Measurements from ENCODE around the gene PTCD2. TPM values are rescaled to one million over a fixed set of nuclear protein-coding genes. Genes with fewer than 3 reads are reported as not detected.

The PTCD2 gene
- total RNA-seq, 1 donor from 2014 or later, result 6.7 TPM

- no peaks in the 10 kb centered on the region for H3K27me3 Mint-ChIP-seq (ENCODE audit: unreplicated experiment)
- no peaks in the 10 kb centered on the region for H3K4me1 Mint-ChIP-seq (ENCODE audit: low read depth, unreplicated experiment)
- no peak for TF ChIP-seq CTCF (IDR thresholded peaks at IDR 0.05; ENCODE audit: partially characterized antibody, unreplicated experiment)
- no peaks in the 10 kb centered on the region for H3K9me3 Mint-ChIP-seq (ENCODE audit: unreplicated experiment)
- no peak for DNase-seq
- H3K4me3 Mint-ChIP-seq (ENCODE audit: unreplicated experiment), result no peak overlapping the region
- H3K36me3 Mint-ChIP-seq (ENCODE audit: unreplicated experiment), result peaks cover 3% of the 10 kb centered on the region
- H3K27ac Mint-ChIP-seq (ENCODE audit: unreplicated experiment), result no peak overlapping the region
Observed at GRCh38 chr5:72407078-72407477, 86.9 kb downstream of the PTCD2 start.

GRCh38 chr5:72407541-72407940 lies 87.4 kb downstream of the PTCD2 start:
- H3K36me3 Mint-ChIP-seq (ENCODE audit: unreplicated experiment), result no peaks in the 10 kb centered on the region
- DNase-seq, result no peak
- H3K27ac Mint-ChIP-seq (ENCODE audit: unreplicated experiment), result no peak overlapping the region
- no peak for TF ChIP-seq CTCF (IDR thresholded peaks at IDR 0.05; ENCODE audit: partially characterized antibody, unreplicated experiment)
- H3K4me1 Mint-ChIP-seq (ENCODE audit: low read depth, unreplicated experiment), result no peaks in the 10 kb centered on the region
- no peaks in the 10 kb centered on the region for H3K9me3 Mint-ChIP-seq (ENCODE audit: unreplicated experiment)
- H3K4me3 Mint-ChIP-seq (ENCODE audit: unreplicated experiment), result no peak overlapping the region
- no peaks in the 10 kb centered on the region for H3K27me3 Mint-ChIP-seq (ENCODE audit: unreplicated experiment)

GRCh38 chr5:72408127-72408526 lies 88.0 kb downstream of the PTCD2 start:
- Mint-ChIP-seq H3K4me3 (ENCODE audit: unreplicated experiment) (no peak overlapping the region), H3K27me3 (ENCODE audit: unreplicated experiment) (no peaks in the 10 kb centered on the region), H3K9me3 (ENCODE audit: unreplicated experiment) (no peaks in the 10 kb centered on the region), H3K27ac (ENCODE audit: unreplicated experiment) (no peak overlapping the region), H3K4me1 (ENCODE audit: low read depth, unreplicated experiment) (no peaks in the 10 kb centered on the region), H3K36me3 (ENCODE audit: unreplicated experiment) (no peaks in the 10 kb centered on the region)
- no peak for TF ChIP-seq CTCF (IDR thresholded peaks at IDR 0.05; ENCODE audit: partially characterized antibody, unreplicated experiment)
- DNase-seq, result no peak

- H3K4me3 Mint-ChIP-seq (ENCODE audit: unreplicated experiment), result no peak overlapping the region
- no peak for TF ChIP-seq CTCF (IDR thresholded peaks at IDR 0.05; ENCODE audit: partially characterized antibody, unreplicated experiment)
- no peaks in the 10 kb centered on the region for H3K27me3 Mint-ChIP-seq (ENCODE audit: unreplicated experiment)
- H3K27ac Mint-ChIP-seq (ENCODE audit: unreplicated experiment), result no peak overlapping the region
- DNase-seq, result no peak
- H3K36me3 Mint-ChIP-seq (ENCODE audit: unreplicated experiment), result no peaks in the 10 kb centered on the region
- no peaks in the 10 kb centered on the region for H3K9me3 Mint-ChIP-seq (ENCODE audit: unreplicated experiment)
- H3K4me1 Mint-ChIP-seq (ENCODE audit: low read depth, unreplicated experiment), result no peaks in the 10 kb centered on the region
Observed at GRCh38 chr5:72408603-72409002, 88.4 kb downstream of the PTCD2 start.

- no peak for TF ChIP-seq CTCF (IDR thresholded peaks at IDR 0.05; ENCODE audit: partially characterized antibody, unreplicated experiment)
- no peaks in the 10 kb centered on the region for H3K4me1 Mint-ChIP-seq (ENCODE audit: low read depth, unreplicated experiment)
- H3K4me3 Mint-ChIP-seq (ENCODE audit: unreplicated experiment), result no peak overlapping the region
- no peaks in the 10 kb centered on the region for H3K27me3 Mint-ChIP-seq (ENCODE audit: unreplicated experiment)
- DNase-seq, result no peak
- no peaks in the 10 kb centered on the region for H3K9me3 Mint-ChIP-seq (ENCODE audit: unreplicated experiment)
- H3K27ac Mint-ChIP-seq (ENCODE audit: unreplicated experiment), result no peak overlapping the region
- H3K36me3 Mint-ChIP-seq (ENCODE audit: unreplicated experiment), result no peaks in the 10 kb centered on the region
Observed at GRCh38 chr5:72410688-72411295, 90.6 kb downstream of the PTCD2 start.

Measured in glutamatergic neuron (in vitro differentiated cells).